WTC11 (cell line): ENCODE data around the gene PTPRG. TPM values are rescaled to one million over a fixed set of nuclear protein-coding genes. Genes with fewer than 3 reads are reported as not detected.

Experiments used
- ATAC-seq: fragments of 200-7000 bp; cut with Tn5 transposase; 2 replicates; pipeline ENCODE4 v1.10.0; 2021; ENCODE audit warnings: mild to moderate bottlenecking, moderate library complexity
- CTCF ChIA-PET: fragments of 300-600 bp; sonication (Branson Sonifier 250); formaldehyde crosslinking; loops from one replicate; lab custom pipeline; 2021; ENCODE audit warnings: antibody characterized with exemption; lab: Charles Lee
- POLR2A ChIA-PET: fragments of 350-600 bp; sonication (Branson Sonifier 250); formaldehyde crosslinking; loops from one replicate; lab custom pipeline; 2021; ENCODE audit warnings: antibody characterized with exemption; lab: Charles Lee
- DNase-seq: peaks from one replicate; pipeline ENCODE4 v3.0.0; 2021; ENCODE audit warnings: low spot score
- H3K27ac Mint-ChIP-seq: 2 replicates; pipeline ENCODE4 v1.8.0; 2021; ENCODE audit warnings: mixed read lengths
- H3K27me3 Mint-ChIP-seq: 2 replicates; pipeline ENCODE4 v1.8.0; 2021; ENCODE audit warnings: low read depth, mild to moderate bottlenecking, moderate library complexity, mixed read lengths
- H3K36me3 Mint-ChIP-seq: 2 replicates; pipeline ENCODE4 v1.8.0; 2021; ENCODE audit warnings: mixed read lengths
- H3K4me1 Mint-ChIP-seq: 2 replicates; pipeline ENCODE4 v1.8.0; 2022; ENCODE audit warnings: mixed read lengths
- H3K4me3 Mint-ChIP-seq: 2 replicates; pipeline ENCODE4 v1.8.0; 2021; ENCODE audit warnings: mild to moderate bottlenecking, moderate library complexity, mixed read lengths
- H3K9me3 Mint-ChIP-seq: 2 replicates; pipeline ENCODE4 v1.8.0; 2021; ENCODE audit warnings: mixed read lengths
- ATF6 ChIP-seq: sonication (generic); formaldehyde crosslinking; IDR thresholded peaks from 2 replicates; pipeline ENCODE4 v1.8.1; 2023; ENCODE audit warnings: mild to moderate bottlenecking, missing genetic modification reagents
- CREM ChIP-seq: sonication (generic); formaldehyde crosslinking; IDR thresholded peaks from 2 replicates; pipeline ENCODE4 v1.8.1; 2022; ENCODE audit warnings: mild to moderate bottlenecking, missing genetic modification reagents, moderate library complexity
- CTCF ChIP-seq: fragments of 200-600 bp; IDR thresholded peaks from 2 replicates; pipeline ENCODE4 v1.8.0; 2022; ENCODE audit warnings: antibody characterized with exemption
- ERG ChIP-seq: fragments of 250-450 bp; sonication (Bioruptor Pico); IDR thresholded peaks from 2 replicates; pipeline ENCODE4 v1.8.0; 2021; ENCODE audit warnings: mild to moderate bottlenecking
- ESRRA ChIP-seq: sonication (generic); formaldehyde crosslinking; IDR thresholded peaks from 2 replicates; pipeline ENCODE4 v1.8.1; 2022; ENCODE audit warnings: mild to moderate bottlenecking, missing genetic modification reagents, borderline replicate concordance
- ETV6 ChIP-seq: sonication (generic); formaldehyde crosslinking; IDR thresholded peaks from 2 replicates; pipeline ENCODE4 v1.8.1; 2022; ENCODE audit warnings: mild to moderate bottlenecking, missing genetic modification reagents
- GTF2I ChIP-seq: fragments of 250-450 bp; sonication (Bioruptor Pico); conservative IDR thresholded peaks from 2 replicates; pipeline ENCODE4 v1.4.0; 2021; ENCODE audit warnings: mild to moderate bottlenecking
- JUN ChIP-seq: sonication (generic); formaldehyde crosslinking; IDR thresholded peaks from 2 replicates; pipeline ENCODE4 v1.8.0; 2023; ENCODE audit warnings: mild to moderate bottlenecking, missing genetic modification reagents
- MAX ChIP-seq: sonication (generic); formaldehyde crosslinking; IDR thresholded peaks from 2 replicates; pipeline ENCODE4 v1.8.0; 2022; ENCODE audit warnings: mild to moderate bottlenecking, missing genetic modification reagents
- NFATC4 ChIP-seq: fragments of 250-450 bp; sonication (Bioruptor Pico); IDR thresholded peaks from 2 replicates; pipeline ENCODE4 v1.9.0; 2021; ENCODE audit warnings: mild to moderate bottlenecking
- NR3C1 ChIP-seq: sonication (generic); formaldehyde crosslinking; conservative IDR thresholded peaks from 2 replicates; pipeline ENCODE4 v1.8.1; 2023; ENCODE audit warnings: low read depth, mild to moderate bottlenecking, missing genetic modification reagents
- RORB ChIP-seq: fragments of 250-450 bp; sonication (Bioruptor Pico); IDR thresholded peaks from 2 replicates; pipeline ENCODE4 v1.9.0; 2021; ENCODE audit warnings: mild to moderate bottlenecking
- TEAD1 ChIP-seq: sonication (generic); formaldehyde crosslinking; IDR thresholded peaks from 2 replicates; pipeline ENCODE4 v1.8.0; 2022; ENCODE audit warnings: mild to moderate bottlenecking, missing genetic modification reagents
- TP53 ChIP-seq: sonication (generic); formaldehyde crosslinking; IDR thresholded peaks from 2 replicates; pipeline ENCODE4 v1.8.1; 2023; ENCODE audit warnings: mild to moderate bottlenecking, missing genetic modification reagents
- USF1 ChIP-seq: sonication (generic); formaldehyde crosslinking; IDR thresholded peaks from 2 replicates; pipeline ENCODE4 v1.8.0; 2022; ENCODE audit warnings: mild to moderate bottlenecking, missing genetic modification reagents
- ZNF317 ChIP-seq: sonication (generic); formaldehyde crosslinking; IDR thresholded peaks from 2 replicates; pipeline ENCODE4 v1.8.1; 2023; ENCODE audit warnings: low read depth, mild to moderate bottlenecking, moderate library complexity, missing genetic modification reagents, borderline replicate concordance
- ZNF532 ChIP-seq: fragments of 250-450 bp; sonication (Bioruptor Pico); IDR thresholded peaks from 2 replicates; pipeline ENCODE4 v1.9.0; 2021; ENCODE audit warnings: mild to moderate bottlenecking, borderline replicate concordance
- total RNA-seq: library from RNA; stranded (reverse); gene quantifications from 3 replicates; pipeline ENCODE4 v1.2.3, GENCODE V29; 2021

Gene PTPRG
- total RNA-seq, 1 experiment from 2014 or later: 106 TPM

- H3K27me3 Mint-ChIP-seq: no peaks in the 10 kb centered on the region
- no peak for ATAC-seq
- TF ChIP-seq ERG (CRISPR knock-in tag) (no peak), ESRRA (CRISPR knock-in tag) (no peak), CREM (CRISPR knock-in tag) (no peak), JUN (no peak), TP53 (no peak), NFATC4 (no peak), ETV6 (CRISPR knock-in tag) (no peak), MAX (CRISPR knock-in tag) (no peak), GTF2I (CRISPR knock-in tag) (no peak), RORB (no peak), CTCF (no peak), USF1 (CRISPR knock-in tag) (no peak), ATF6 (CRISPR knock-in tag) (no peak)
- peaks cover 76% of the 10 kb centered on the region for H3K4me1 Mint-ChIP-seq
- H3K36me3 Mint-ChIP-seq: no peaks in the 10 kb centered on the region
- ChIA-PET CTCF (interaction anchor here (1.0 to 2.1 kb wide), 3 partner anchors 9 to 260 kb away, joined by 3 to 20 read pairs (median 3); no protein-coding TSS in a partner anchor), POLR2A (no interaction called here)
- peak overlapping the region; percentile 21; the same call in 1 of the 2 replicates for H3K27ac Mint-ChIP-seq
- H3K4me3 Mint-ChIP-seq: no peak overlapping the region
- H3K9me3 Mint-ChIP-seq: no peaks in the 10 kb centered on the region
- no peak for DNase-seq
Observed at GRCh38 chr3:61927332-61927731, 366.0 kb downstream of the PTPRG start.

- DNase-seq: no peak
- no peaks in the 10 kb centered on the region for H3K9me3 Mint-ChIP-seq
- H3K36me3 Mint-ChIP-seq: no peaks in the 10 kb centered on the region
- H3K4me3 Mint-ChIP-seq: no peak overlapping the region
- no peak for ATAC-seq
- POLR2A ChIA-PET: no interaction called here
- TF ChIP-seq ZNF532: no peak
- TF ChIP-seq USF1 (CRISPR knock-in tag): no peak
- TF ChIP-seq TEAD1 (CRISPR knock-in tag): no peak
- no peak for TF ChIP-seq ESRRA (CRISPR knock-in tag)
- no peak for TF ChIP-seq TP53
- TF ChIP-seq ZNF317: no peak
- no peak for TF ChIP-seq NR3C1
- CTCF ChIA-PET: interaction anchor here (1.0 to 2.1 kb wide), 2 partner anchors 8 to 259 kb away, joined by 3 to 20 read pairs; no protein-coding TSS in a partner anchor
- H3K27ac Mint-ChIP-seq: peak overlapping the region; percentile 13; the same call in 1 of the 2 replicates
- peaks cover 75% of the 10 kb centered on the region for H3K4me1 Mint-ChIP-seq
- H3K27me3 Mint-ChIP-seq: no peaks in the 10 kb centered on the region
Observed at GRCh38 chr3:61928039-61928438, 366.7 kb downstream of the PTPRG start.
